ENCODE results near the gene MDP1. TPM values are rescaled to one million over a fixed set of nuclear protein-coding genes. Genes with fewer than 3 reads are reported as not detected.
"Not testable (repeated sequence)": the region's sequence is repeated elsewhere in the genome, so short reads cannot be mapped to it uniquely, and the experiment has no call there.

Gene MDP1
- polyA plus RNA-seq, 1 of the 3 experiments (the other 2 are of a cell fraction): 36.7 TPM

DNA sequence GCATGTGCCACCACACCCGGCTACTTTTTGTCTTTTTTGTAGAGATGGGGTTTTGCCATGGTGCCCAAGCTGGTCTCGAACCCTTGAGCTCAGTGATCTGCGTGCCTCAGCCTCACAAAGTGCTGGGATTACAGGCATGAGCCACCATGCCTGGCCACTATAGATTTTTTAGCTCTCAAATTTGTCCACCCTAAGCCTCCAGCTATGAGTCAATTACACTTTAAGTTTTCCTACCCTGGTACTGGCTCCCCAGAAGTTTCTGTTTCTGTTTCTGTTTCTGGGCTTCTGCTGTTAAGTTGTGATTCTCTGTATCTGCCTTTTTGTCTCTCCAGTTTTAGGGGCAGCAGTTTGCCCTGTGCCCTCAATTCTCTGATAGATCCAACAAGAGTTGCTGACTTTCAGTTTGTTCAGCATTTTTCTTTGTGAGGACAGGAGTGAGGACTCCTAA lies 30.9 kb upstream of the MDP1 start:
- 77% methylated on average over 3 of the region's 3 CpGs for WGBS (ENCODE audit: low lambda C conversion rate)
- H3F3A ChIP-seq (replicated peaks; ENCODE audit: insufficient read depth): peaks cover 13% of the 10 kb centered on the region
- no peak for DNase-seq
- no peak overlapping the region for H3K4me3 ChIP-seq (ENCODE audit: low read depth in 2 of 2, low read length in 1 of 2)
- no peaks in the 10 kb centered on the region for H3K9me3 ChIP-seq
- peaks cover 7% of the 10 kb centered on the region in 2 experiments; a peak in 1 of 4 replicates for H3K4me1 ChIP-seq (ENCODE audit: control insufficient read depth in 1 of 2, insufficient read depth in 2 of 2, low read depth in 1 of 2, low read length in 1 of 2)
- no peak overlapping the region for H3K27ac ChIP-seq (ENCODE audit: low read depth in 2 of 2, low read length in 1 of 2)
- H3K9ac ChIP-seq: no peak overlapping the region
- no peaks in the 10 kb centered on the region for H3K36me3 ChIP-seq (replicated peaks in 1 of 2; ENCODE audit: control insufficient read depth in 1 of 2, insufficient read depth in 2 of 2, low read length in 1 of 2)
- H3K79me2 ChIP-seq (ENCODE audit: insufficient read depth): peaks cover 2% of the 10 kb centered on the region
- H4K20me1 ChIP-seq (ENCODE audit: insufficient read depth): no peaks in the 10 kb centered on the region
- no peaks in the 10 kb centered on the region for H3K27me3 ChIP-seq (ENCODE audit: insufficient read depth)
- no peak overlapping the region for H2AFZ ChIP-seq (ENCODE audit: low read depth)
- no peak for TF ChIP-seq EZH2phosphoT487 (IDR thresholded peaks at IDR 0.05; ENCODE audit: borderline replicate concordance, low read depth)
- TF ChIP-seq, protein P1, sequence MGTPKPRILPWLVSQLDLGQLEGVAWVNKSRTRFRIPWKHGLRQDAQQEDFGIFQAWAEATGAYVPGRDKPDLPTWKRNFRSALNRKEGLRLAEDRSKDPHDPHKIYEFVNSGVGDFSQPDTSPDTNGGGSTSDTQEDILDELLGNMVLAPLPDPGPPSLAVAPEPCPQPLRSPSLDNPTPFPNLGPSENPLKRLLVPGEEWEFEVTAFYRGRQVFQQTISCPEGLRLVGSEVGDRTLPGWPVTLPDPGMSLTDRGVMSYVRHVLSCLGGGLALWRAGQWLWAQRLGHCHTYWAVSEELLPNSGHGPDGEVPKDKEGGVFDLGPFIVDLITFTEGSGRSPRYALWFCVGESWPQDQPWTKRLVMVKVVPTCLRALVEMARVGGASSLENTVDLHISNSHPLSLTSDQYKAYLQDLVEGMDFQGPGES (IDR thresholded peaks at IDR 0.05; ENCODE audit: low read depth, low read length): no peak
- TF ChIP-seq, protein P2, sequence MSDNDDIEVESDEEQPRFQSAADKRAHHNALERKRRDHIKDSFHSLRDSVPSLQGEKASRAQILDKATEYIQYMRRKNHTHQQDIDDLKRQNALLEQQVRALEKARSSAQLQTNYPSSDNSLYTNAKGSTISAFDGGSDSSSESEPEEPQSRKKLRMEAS (IDR thresholded peaks at IDR 0.05; ENCODE audit: low read depth): no peak
- TF ChIP-seq ELF1 (IDR thresholded peaks at IDR 0.05): no peak
- no peak for TF ChIP-seq JUND (IDR thresholded peaks at IDR 0.05)
- no peak for TF ChIP-seq NFIC (IDR thresholded peaks at IDR 0.05; ENCODE audit: borderline replicate concordance)
- TF ChIP-seq EP300 (IDR thresholded peaks at IDR 0.05; ENCODE audit: borderline replicate concordance in 1 of 2, low read depth in 1 of 2, low read length in 1 of 2): no peak
- no peak for TF ChIP-seq GABPA (IDR thresholded peaks at IDR 0.05; ENCODE audit: low read depth)
- TF ChIP-seq, protein P3, sequence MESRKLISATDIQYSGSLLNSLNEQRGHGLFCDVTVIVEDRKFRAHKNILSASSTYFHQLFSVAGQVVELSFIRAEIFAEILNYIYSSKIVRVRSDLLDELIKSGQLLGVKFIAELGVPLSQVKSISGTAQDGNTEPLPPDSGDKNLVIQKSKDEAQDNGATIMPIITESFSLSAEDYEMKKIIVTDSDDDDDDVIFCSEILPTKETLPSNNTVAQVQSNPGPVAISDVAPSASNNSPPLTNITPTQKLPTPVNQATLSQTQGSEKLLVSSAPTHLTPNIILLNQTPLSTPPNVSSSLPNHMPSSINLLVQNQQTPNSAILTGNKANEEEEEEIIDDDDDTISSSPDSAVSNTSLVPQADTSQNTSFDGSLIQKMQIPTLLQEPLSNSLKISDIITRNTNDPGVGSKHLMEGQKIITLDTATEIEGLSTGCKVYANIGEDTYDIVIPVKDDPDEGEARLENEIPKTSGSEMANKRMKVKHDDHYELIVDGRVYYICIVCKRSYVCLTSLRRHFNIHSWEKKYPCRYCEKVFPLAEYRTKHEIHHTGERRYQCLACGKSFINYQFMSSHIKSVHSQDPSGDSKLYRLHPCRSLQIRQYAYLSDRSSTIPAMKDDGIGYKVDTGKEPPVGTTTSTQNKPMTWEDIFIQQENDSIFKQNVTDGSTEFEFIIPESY (IDR thresholded peaks at IDR 0.05; ENCODE audit: borderline replicate concordance, low read depth): no peak
- no peak overlapping the region for H3K4me2 ChIP-seq
- POLR2A ChIA-PET: interaction anchor here (1.1 kb wide), 1 partner anchor 62 kb away, joined by 4 read pairs; no protein-coding TSS in a partner anchor
- CTCF ChIA-PET: interaction anchor here (1.1 to 12.0 kb wide), 8 partner anchors 10 to 190 kb away, joined by 3 to 191 read pairs (median 4); partner anchors contain the start of genes CIDEB, DHRS1, NOP9 and RABGGTA
- no peaks in the 10 kb centered on the region for H3K9me2 ChIP-seq

DNA sequence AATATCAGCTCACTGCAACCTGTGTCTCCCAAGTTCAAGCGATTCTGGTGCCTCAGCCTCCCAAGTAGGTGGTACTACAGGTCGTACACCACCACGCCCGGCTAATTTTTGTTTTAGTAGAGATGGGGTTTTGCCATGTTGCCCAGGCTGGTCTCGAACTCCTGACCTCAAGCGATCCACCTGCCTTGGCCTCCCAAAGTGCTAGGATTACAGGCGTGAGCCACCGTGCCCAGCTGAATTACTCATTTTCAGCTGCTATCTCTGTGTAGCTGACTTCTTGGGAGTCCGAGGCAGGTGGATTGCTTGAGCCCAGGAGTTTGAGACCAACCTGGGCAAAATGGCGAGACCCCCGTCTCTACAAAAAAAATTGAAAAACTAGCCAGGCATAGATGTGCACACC lies 29.5 kb upstream of the MDP1 start:
- CTCF ChIA-PET: interaction anchor here (1.3 to 12.0 kb wide), 4 partner anchors 11 to 121 kb away, joined by 4 to 191 read pairs (median 24); partner anchors contain the start of genes DHRS1 and NOP9
- H3F3A ChIP-seq (replicated peaks; ENCODE audit: insufficient read depth): peaks cover 13% of the 10 kb centered on the region
- POLR2A ChIA-PET: not testable (repeated sequence)

More for the DNA sequence above, 29.5 kb upstream of the MDP1 start:
- H3K27me3 ChIP-seq (ENCODE audit: insufficient read depth); H3K36me3 ChIP-seq (replicated peaks in 1 of 2; ENCODE audit: control insufficient read depth in 1 of 2, insufficient read depth in 2 of 2, low read length in 1 of 2); H3K9me3 ChIP-seq; DNase-seq; H3K27ac ChIP-seq (ENCODE audit: low read depth in 2 of 2, low read length in 1 of 2); H3K9ac ChIP-seq; H3K4me2 ChIP-seq; H2AFZ ChIP-seq (ENCODE audit: low read depth); H3K4me3 ChIP-seq (ENCODE audit: low read depth in 2 of 2, low read length in 1 of 2); H4K20me1 ChIP-seq (ENCODE audit: insufficient read depth); H3K9me2 ChIP-seq: not testable (repeated sequence)
- 92% methylated on average over 11 of the region's 11 CpGs for WGBS (ENCODE audit: low lambda C conversion rate)
- peaks cover 17% of the 10 kb centered on the region for H3K79me2 ChIP-seq (ENCODE audit: insufficient read depth)
- H3K4me1 ChIP-seq (ENCODE audit: control insufficient read depth in 1 of 2, insufficient read depth in 2 of 2, low read depth in 1 of 2, low read length in 1 of 2): peaks cover 15 to 20% of the 10 kb centered on the region in 2 experiments; a peak in 2 of 4 replicates

Data from SK-N-SH (cell line).